ENCODE measurements around the gene CRELD1. TPM values are rescaled to one million over a fixed set of nuclear protein-coding genes. Genes with fewer than 3 reads are reported as not detected.
A peak's percentile ranks its signal among the peaks of the same experiment; 100 is the strongest.

The CRELD1 gene
- total RNA-seq, 1 experiment from 2014 or later, result 15.5 TPM

- Mint-ChIP-seq H3K4me1 (peaks cover 11 to 14% of the 10 kb centered on the region in 2 experiments), H3K9me3 (no peaks in the 10 kb centered on the region), H3K4me3 (peak overlapping the region; percentile 97 to 99), H3K27me3 (ENCODE audit: low read depth) (peaks cover 3% of the 10 kb centered on the region; the same call in 1 of the 2 replicates), H3K36me3 (ENCODE audit: insufficient read depth in 1 of 3, low read depth in 3 of 3) (peaks cover 7 to 30% (median 15%) of the 10 kb centered on the region in 3 experiments; a peak in 5 of 7 replicates), H3K27ac (peak overlapping the region; percentile 81 to 99 (median 98))
- Histone ChIP-seq H3K9ac (ENCODE audit: extremely low read depth, insufficient read length, low read length) (peak overlapping the region; percentile 100), H2BK120ac (ENCODE audit: low read depth, low read length, poor library complexity, severe bottlenecking) (no peak overlapping the region), H3K79me2 (ENCODE audit: insufficient read depth, low read length) (peaks cover 9% of the 10 kb centered on the region; the same call in 1 of the 2 replicates), H3K56ac (ENCODE audit: insufficient read length, low read depth, low read length) (no peak overlapping the region), H3K27ac (ENCODE audit: insufficient read length, low read depth, low read length) (no peak overlapping the region), H2BK5ac (ENCODE audit: insufficient read length, low read length) (no peak overlapping the region), H2BK15ac (ENCODE audit: low read depth, low read length) (no peak overlapping the region), H2BK20ac (ENCODE audit: low read depth, low read length, poor library complexity, severe bottlenecking) (no peak overlapping the region), H3K14ac (ENCODE audit: insufficient read depth, low read length) (no peak overlapping the region; the same call in 1 of the 2 replicates), H2AFZ (ENCODE audit: low read length) (no peak overlapping the region), H4K8ac (replicated peaks; ENCODE audit: insufficient read length, low read depth, low read length) (peak overlapping the region; percentile 30), H2AK5ac (ENCODE audit: insufficient read length, low read length) (no peak overlapping the region), H4K5ac (ENCODE audit: insufficient read length, low read depth, low read length) (peak overlapping the region; percentile 10), H3K18ac (ENCODE audit: insufficient read length, low read depth, low read length) (peak overlapping the region; percentile 37), H3K27me3 (ENCODE audit: insufficient read depth, low read length) (no peaks in the 10 kb centered on the region), H2BK12ac (ENCODE audit: insufficient read length, low read depth, low read length) (no peak overlapping the region), H3T11ph (ENCODE audit: low read length) (no peak overlapping the region), H3K4ac (ENCODE audit: low read depth, low read length) (no peak overlapping the region), H3K4me1 (ENCODE audit: insufficient read depth, low read length) (no peaks in the 10 kb centered on the region), H3K79me1 (ENCODE audit: insufficient read depth, low read depth, low read length, poor library complexity, severe bottlenecking) (peaks cover 6% of the 10 kb centered on the region), H4K91ac (ENCODE audit: insufficient read length, low read depth, low read length) (no peak overlapping the region), H3K9me3 (ENCODE audit: control insufficient read depth, low read depth, low read length) (no peaks in the 10 kb centered on the region), H3K23ac (ENCODE audit: insufficient read length, low read depth, low read length) (no peak overlapping the region), H4K20me1 (ENCODE audit: control insufficient read depth, insufficient read depth, insufficient read length) (no peaks in the 10 kb centered on the region), H3K23me2 (ENCODE audit: insufficient read length, low read depth, low read length, poor library complexity, severe bottlenecking) (peaks cover 8% of the 10 kb centered on the region), H3K4me2 (ENCODE audit: insufficient read depth, insufficient read length, low read length) (peak overlapping the region; percentile 98)
- TF ChIP-seq, protein P1, sequence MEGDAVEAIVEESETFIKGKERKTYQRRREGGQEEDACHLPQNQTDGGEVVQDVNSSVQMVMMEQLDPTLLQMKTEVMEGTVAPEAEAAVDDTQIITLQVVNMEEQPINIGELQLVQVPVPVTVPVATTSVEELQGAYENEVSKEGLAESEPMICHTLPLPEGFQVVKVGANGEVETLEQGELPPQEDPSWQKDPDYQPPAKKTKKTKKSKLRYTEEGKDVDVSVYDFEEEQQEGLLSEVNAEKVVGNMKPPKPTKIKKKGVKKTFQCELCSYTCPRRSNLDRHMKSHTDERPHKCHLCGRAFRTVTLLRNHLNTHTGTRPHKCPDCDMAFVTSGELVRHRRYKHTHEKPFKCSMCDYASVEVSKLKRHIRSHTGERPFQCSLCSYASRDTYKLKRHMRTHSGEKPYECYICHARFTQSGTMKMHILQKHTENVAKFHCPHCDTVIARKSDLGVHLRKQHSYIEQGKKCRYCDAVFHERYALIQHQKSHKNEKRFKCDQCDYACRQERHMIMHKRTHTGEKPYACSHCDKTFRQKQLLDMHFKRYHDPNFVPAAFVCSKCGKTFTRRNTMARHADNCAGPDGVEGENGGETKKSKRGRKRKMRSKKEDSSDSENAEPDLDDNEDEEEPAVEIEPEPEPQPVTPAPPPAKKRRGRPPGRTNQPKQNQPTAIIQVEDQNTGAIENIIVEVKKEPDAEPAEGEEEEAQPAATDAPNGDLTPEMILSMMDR (conservative IDR thresholded peaks at IDR 0.05), result no peak
- no CpG with 5 or more reads among the region's 17 CpGs for WGBS (ENCODE audit: extremely low coverage, insufficient read length, low lambda C conversion rate)
- no peak for DNase-seq
Measured at GRCh38 chr3:9986230-9986725, 52.6 kb downstream of the CRELD1 start.
